Transverse colon (tissue), 4 donors: ENCODE results near the gene PPP3CA.

Experiments
- EP300 ChIP-seq: sonication (generic); formaldehyde crosslinking; IDR thresholded peaks from one replicate; pipeline ENCODE4 v1.6.1; 2017; ENCODE audit warnings: antibody characterized with exemption, low read depth
- POLR2A ChIP-seq: fragments of 450-650 bp; IDR thresholded peaks from one replicate; pipeline ENCODE4 v1.6.1; 2016; ENCODE audit warnings: antibody characterized with exemption, mild to moderate bottlenecking, moderate library complexity
- POLR2AphosphoS5 ChIP-seq, 3 donors: sonication (generic); formaldehyde crosslinking; IDR thresholded peaks; one replicate each; pipeline ENCODE4 v1.6.1; 2016; ENCODE audit warnings: antibody characterized with exemption in 3 of 3
- TF ChIP-seq, protein P1 (sequence below), 5 experiments: fragments of 200-600 bp in 3 of 5; fragments of 450-650 bp in 2 of 5; sonication (generic) in 3 of 5; IDR thresholded peaks; 1 replicate in 2 of 5; 2 replicates in 3 of 5; pipeline ENCODE4 v1.5.1; 2016 to 2017; ENCODE audit warnings: antibody characterized with exemption in 5 of 5, inconsistent platforms in 3 of 5, mild to moderate bottlenecking in 2 of 5, moderate library complexity in 1 of 5

- TF ChIP-seq, protein P1, sequence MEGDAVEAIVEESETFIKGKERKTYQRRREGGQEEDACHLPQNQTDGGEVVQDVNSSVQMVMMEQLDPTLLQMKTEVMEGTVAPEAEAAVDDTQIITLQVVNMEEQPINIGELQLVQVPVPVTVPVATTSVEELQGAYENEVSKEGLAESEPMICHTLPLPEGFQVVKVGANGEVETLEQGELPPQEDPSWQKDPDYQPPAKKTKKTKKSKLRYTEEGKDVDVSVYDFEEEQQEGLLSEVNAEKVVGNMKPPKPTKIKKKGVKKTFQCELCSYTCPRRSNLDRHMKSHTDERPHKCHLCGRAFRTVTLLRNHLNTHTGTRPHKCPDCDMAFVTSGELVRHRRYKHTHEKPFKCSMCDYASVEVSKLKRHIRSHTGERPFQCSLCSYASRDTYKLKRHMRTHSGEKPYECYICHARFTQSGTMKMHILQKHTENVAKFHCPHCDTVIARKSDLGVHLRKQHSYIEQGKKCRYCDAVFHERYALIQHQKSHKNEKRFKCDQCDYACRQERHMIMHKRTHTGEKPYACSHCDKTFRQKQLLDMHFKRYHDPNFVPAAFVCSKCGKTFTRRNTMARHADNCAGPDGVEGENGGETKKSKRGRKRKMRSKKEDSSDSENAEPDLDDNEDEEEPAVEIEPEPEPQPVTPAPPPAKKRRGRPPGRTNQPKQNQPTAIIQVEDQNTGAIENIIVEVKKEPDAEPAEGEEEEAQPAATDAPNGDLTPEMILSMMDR (IDR thresholded peaks at IDR 0.05): no peak
- TF ChIP-seq EP300: no peak
- TF ChIP-seq POLR2A: no peak
- no peak for TF ChIP-seq POLR2AphosphoS5 (IDR thresholded peaks at IDR 0.05)
These were observed 60.7 kb downstream of the PPP3CA start for GRCh38 chr4:101286663-101287062.
